Stimulated activated CD4-positive, alpha-beta T cell treated with anti-CD3 and anti-CD28 coated beads, TNF-alpha, amount 100 ng/mL, for 4 hours (primary cell): ENCODE measurements around the gene HS2ST1.

Source experiments
- DNase-seq, 3 experiments: peaks; one replicate each; pipeline ENCODE4 v3.0.0-alpha.2; 2020; ENCODE audit warnings: low read depth in 3 of 3

Gene HS2ST1

DNA sequence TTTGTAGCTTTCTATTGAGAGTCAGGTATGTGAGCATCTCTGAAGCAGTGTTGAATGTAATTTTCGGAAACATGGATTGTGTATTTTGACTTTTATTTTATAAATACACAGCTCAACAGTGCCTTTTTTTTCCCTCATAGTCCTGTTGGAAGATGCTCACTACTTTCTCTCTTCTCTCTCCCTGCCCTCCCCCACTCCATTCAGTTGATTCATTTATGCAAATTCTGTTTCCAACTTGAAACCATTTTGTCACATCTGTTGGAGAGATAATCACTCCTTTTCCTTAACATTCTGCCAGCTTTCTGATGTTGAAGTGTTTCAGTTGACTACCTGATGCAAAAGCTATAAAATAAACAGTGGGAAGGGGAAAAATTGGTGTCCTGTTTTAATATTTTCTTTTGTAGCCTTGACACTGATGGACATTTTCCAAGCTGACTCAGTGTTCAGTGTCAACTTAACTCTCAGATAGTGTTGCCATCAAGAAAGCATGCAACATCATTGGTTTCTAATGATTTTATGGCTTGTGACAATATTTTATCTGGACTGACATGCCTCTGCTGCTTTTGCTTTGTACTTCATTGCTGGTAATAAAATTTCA is 194.5 kb downstream of the HS2ST1 start:
- no peak for DNase-seq

DNA sequence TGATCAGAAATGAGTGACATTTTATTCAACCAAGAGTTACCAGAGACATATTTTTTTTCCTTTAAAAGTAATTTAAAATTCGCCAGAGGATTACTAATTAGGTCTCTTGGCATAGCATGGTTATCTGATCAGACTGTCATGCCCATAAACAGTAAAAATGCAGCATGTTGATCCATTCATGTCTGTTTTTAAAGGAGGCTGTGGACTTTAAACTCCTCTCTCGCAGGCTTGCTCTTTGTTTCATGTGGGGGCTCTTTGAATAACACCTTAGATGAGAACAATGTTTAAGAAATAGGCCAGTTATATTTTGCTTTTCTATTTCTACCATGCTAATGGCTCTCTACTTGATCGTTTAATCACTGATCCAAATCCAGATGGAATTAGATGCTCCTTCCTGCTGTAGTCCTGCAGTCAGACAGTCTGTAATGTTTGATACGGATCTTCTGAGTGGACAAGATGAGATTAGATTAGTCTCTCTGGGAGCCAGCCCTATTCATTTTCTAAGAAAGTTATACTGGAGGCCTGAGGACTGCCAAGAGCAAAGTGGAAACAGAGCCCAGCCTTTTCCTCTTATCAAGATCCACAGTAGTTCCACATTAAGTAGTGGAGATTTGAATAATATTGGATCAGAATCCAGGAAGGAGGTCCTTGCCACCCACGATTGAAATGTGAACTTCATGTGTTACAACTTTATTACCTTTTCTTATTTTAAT is 197.4 kb downstream of the HS2ST1 start:
- no peak for DNase-seq

DNA sequence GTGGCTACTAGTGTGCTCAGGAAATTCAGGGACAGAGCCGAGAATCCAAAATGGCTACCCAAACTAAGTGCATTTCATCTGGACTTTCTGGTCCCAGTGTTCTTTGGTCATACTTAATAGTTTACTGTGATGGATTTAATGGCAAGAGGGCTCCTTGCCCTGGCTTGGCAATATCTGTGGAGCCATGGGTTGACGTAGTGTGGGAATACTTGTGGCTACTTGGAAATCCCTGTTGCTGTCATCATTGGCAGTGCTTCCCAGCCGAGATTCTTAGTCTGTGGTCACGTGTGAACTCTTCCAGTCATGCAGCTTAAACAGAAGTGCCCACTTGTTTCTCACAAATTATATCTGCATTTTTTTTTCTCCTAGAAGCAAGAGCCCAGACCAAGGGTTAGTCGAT is 198.9 kb downstream of the HS2ST1 start:
- DNase-seq: no peak

DNA sequence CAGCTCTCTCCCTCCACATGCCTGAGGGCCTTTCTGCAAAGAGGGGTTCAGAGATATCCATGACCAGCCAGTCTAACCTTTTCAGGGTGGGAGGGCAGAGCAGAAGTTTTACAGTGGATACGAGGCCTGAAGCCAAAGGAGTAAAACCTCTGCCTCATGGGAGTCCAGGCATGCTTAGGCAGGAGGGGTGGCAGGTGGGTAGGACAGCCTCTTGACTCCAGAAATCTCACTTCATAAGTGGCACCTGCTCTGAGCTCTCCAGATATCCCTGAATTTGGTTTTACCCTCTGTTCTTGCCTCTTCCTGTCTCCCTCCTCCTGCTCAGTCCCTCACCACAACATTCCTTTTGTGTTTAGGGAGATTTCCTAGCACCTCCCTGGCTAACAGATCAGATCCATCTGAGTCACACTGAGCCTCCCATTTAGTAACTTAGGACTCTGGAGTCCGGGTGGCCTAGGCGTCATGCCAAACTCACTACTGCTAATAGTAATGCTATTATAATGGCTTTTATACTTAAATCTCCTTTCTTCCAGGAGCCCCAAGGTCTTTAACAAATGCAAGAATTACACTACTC is 201.0 kb downstream of the HS2ST1 start:
- no peak for DNase-seq

DNA sequence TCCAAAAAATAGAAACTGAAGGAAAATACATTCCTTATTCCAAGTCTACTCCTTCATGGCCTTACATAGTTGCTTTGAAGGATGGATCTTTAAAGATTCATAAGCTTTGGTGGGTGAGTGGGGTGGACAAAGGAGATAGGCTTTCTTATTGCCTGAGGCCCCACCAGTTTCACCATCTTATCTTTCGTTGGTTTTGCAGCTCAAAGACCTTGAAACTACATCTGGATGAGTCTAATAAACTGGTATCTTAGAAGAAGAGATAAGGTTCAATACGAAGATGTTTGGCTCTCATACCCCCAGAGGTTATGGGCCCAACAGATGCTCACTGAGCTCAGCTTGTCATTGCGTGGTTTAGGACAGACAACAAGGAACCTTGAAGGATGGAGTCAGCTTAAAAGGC is 201.5 kb downstream of the HS2ST1 start:
- no peak for DNase-seq

DNA sequence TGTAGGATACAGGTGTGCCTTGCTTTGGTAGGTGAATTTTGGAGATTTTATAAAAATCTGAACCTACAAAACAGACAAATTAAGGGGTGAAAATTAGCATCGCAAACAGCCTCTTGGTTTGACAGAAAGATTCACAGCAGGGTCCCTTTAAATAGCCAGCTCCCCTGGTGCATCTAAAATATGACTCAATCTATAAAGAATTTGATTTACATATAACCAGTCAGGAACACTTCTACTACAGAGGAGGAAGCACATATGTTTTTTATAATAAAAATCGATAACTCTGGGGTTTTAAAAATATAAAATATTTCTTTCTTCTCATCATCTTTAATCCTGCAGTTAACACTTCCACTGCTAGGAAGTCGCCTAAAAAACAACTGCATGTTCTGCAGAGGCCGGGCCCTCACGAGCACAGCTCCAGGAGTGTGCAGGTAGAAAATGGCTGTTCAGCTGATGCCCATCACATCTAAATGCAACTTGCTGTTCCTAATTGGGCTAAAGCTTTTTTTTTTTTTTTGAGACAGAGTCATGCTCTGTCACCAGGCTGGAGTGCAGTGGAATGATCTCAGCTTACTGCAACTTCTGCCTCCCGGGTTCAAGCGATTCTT is 203.4 kb downstream of the HS2ST1 start:
- DNase-seq: no peak

DNA sequence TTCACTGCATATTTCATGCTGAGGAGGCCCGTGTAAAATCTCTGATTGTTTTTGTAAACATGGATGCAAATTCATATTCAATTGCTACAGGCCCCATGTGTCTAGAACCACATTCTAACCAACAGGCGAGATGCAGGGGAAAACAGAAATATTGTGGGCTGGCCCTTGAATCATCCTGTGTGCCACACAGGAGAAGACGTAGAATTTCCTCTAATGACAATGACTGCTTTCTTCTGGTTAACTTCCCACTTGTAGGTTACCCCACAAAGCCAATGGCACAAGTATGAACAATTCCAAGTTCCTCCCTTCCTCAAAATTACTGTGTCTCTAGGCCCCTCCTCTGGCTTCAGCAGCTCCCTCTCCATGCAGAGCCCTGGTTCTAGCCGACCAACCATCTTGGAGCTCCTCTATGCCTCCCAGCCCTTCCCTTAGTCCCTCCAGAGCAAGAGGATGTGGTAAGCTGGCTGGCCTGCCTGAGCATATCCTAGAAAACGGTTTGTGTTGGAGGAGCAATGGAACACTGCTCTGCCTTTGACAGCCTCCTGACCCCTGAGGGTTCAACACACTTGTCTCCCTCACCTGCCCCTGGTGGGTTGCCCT is 205.2 kb downstream of the HS2ST1 start:
- DNase-seq: no peak

DNA sequence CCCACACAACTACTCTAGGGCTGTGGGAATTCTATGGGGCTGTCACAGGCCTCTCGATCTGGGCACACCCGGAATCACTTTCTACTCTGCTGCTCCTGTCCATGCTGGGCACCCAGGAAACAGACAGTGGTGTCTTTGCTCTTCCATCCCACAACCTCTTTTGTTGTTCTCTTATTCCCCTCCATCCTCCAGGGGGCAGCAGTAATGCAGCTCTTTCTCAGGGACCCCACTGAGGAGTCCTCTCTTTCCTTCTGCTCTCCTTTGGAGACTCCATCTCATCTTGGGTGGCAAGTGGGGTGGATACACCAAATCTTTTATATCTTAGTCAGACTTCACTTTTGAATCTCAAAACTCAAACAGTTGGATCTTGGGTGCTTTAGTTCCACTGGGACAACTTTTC is 206.3 kb downstream of the HS2ST1 start:
- no peak for DNase-seq

DNA sequence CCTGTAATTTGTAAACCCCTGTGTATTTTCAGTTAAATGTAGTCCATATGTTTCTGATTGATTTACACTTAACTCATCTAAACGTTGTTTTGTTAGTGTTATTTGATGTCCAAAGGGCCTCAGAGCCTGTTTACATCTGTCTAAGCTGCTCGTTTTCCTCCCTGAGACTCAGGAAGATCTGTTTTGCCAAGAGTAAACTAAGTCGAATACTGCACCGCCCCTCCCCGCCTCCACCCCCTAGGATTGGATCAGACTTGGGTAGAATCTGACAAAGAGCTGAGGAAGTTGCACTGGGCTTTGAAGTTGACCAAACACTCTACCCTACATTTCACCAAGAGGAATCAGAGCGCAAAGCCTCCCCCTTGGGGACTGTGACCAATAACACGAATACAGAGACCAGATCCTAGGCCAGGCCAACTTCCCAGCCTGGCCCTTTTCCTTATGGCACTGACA is 207.3 kb downstream of the HS2ST1 start:
- DNase-seq: no peak

DNA sequence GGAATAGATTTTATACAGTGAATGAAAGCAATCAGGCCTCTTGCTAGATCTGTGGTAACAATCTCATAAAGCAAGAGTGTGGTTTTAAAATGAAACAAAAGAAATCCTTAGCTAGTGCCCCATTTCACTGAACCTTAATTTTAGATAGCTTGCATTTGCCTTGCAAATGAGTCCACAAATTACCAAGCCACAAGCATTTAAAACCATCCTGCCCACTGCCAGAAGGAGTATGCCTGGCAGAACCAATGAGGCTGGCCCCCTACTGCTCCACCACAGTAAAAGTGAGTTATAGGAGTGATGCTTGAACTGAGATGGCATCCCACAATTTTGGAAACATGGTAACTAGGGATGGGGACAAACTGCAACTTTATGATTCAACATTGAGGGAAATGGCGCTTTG is 207.8 kb downstream of the HS2ST1 start:
- no peak for DNase-seq

DNA sequence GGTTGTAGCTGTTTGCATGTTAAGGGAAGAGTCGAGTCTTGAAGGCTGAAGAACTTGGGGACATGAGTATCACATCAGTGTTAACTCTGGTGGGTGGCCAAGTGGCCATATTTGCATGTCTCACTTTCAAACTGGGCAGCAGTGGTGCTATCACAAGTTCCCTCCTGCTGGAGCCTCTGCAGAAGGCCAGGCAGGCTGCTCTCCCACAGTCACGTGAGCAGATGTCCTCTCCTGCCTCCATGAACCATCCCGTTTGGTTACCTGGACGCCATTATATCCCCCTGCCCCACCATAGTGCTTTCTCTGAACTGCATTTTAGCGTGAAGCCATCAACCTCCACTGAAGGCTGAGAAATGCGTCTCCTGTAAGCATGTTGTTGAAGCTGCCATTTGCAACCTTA is 209.2 kb downstream of the HS2ST1 start:
- no peak for DNase-seq

DNA sequence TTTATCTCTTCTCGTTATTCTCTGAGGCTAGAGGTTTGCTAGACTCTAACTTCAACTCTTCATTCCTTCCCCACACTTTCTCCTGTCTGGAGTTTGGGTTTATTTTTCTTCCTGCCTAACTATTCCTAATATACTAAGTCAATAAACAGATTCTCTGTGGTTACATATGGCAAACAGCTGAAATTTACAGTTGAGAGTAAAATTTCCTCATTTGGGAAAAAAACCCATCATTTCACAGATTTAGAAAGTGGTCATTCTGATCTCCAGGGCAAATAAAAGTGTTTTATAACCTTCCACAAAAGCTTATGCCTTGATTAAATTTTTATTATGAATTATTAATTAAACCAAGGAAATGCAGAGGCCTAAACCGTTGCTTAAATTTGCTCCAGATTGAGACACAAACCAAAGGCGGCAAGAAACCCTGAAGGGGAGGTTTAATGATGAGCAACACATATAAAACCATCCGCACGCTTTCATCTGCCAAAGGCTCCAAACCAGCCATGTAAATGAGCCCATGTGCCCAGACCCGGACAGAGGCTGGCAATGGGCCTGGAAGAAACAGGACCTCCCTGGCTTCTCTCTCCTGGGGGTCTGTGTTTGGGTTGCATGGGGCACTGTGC is 212.6 kb downstream of the HS2ST1 start:
- no peak for DNase-seq

DNA sequence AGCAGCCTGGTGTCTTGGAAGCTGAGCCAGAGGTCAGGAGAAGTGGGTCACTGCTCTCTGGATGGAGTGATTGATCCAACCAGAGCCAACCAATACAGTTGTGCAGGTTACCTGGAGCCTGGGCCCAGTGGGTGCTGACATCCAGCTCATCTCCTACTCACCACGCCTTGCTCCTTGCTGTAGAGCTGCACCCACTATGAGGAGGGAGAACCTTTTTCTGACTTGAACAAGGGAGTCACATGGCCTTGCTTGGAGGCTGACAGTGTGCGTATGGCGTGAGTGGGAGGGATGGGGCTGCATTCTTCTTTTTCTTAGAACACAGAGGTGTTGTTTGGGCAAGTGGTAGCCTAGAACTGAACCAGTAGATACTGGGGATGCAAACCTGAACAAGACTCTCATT is 213.1 kb downstream of the HS2ST1 start:
- no peak for DNase-seq

DNA sequence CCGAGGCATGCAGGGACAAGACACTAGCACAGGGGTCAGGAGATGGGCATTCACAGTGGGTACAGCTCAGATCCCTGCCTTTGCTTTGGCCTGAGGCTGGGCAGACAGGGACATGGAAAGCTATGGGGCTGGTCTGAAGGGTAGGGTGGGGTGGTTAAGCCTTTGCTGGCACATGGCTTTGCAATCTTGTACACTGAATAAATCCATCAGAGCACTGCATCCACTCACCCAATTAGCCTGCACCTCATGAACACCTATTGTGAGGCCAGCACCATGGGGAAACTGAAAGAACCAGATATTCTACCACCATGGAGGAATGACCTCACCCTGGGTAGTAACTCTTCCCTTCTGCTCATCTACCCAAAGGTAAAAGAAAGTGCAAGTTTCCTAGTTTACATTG is 214.6 kb downstream of the HS2ST1 start:
- DNase-seq: no peak

DNA sequence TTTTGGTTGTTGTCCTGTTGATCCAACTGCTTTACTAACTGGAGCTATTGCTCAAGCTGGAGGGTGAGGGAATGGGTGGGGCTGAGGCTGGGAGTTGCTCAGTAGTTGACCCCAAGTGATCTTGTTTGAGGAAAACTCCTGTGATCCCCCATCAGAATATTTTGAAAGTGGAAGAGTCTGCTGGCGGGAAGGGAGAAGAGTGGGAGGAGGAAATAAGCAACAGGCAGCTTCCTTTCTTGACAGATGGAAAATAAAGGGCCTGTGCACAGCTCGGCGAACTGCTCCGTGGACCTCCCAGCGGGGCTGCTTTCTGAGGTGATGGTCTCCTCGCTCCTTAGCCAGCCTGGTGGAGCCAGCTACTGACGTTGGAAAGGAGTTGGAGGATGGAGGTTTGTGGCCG is 215.2 kb downstream of the HS2ST1 start:
- DNase-seq: no peak

DNA sequence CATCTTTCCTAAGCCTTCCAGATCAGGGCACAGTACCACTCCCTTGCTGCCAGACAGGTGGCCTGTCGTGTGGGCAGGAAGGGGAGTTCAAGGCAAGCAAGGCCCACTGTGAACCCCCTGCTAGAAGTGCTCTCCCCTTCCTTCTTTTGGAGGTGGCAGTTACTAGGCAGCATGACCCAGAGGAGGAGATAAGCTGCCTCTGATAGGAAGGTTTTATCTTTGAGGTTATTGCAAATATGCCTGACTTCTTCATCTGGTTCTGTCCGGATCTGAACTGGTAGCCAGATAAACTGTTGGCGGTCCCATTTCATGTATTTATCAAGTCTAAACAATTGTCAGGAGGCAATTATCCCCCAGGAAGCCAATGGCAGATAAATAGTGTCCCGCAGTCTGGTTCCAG is 216.0 kb downstream of the HS2ST1 start:
- no peak for DNase-seq

DNA sequence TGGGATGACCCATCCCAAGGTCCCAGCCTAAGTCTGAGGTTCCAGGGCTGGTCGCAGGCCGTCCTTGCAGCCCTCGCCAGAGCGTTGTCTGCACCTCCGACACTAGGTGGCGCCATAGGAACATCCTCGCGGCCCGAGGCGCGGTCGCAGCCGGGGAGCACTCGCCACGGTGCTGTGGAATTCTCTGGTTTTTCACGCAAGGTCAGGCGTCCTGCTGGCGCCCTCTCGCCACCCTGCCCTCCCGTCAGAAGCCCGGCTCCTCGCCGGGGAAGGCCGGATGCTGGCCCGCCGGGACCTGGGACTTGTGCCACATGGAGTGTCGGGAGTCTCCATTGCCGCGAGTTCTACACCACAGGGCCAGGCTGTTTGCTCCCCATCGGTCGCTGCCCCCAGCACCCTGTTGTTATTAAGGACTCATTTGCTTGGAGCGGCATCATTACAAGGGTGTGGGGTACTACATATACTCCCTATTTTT is 217.4 kb downstream of the HS2ST1 start:
- peak; percentile 46 to 56 (median 48) for DNase-seq

DNA sequence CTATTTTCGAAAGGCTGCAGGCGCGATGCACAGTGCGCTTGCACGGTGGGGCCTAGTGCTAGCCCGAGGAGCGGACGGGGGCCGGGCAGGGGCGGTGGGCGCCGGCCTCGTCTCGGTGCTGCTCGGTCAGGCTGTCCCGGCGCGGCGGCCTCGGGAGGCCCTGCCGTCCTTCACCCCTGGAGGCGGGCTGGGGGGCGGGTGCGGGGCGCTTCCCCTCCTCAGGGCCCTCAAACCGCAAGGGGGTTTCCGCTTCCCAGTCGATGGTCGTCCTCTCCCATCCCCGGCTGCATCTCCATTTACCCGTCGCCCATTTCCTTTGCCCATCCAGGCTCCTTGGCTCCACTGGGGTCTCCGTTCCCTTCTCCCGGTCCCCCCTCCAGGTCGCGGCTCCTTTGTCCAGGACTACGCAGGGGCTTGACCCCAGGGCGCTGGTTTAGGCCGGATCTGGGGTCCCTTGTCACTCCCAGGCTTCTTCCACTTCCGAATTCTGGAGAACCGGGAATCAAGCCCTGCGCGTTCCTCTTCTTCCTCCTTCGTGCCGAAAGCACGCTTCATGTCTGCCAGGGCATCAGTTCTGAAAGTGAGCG is 217.9 kb downstream of the HS2ST1 start:
- DNase-seq: no peak

DNA sequence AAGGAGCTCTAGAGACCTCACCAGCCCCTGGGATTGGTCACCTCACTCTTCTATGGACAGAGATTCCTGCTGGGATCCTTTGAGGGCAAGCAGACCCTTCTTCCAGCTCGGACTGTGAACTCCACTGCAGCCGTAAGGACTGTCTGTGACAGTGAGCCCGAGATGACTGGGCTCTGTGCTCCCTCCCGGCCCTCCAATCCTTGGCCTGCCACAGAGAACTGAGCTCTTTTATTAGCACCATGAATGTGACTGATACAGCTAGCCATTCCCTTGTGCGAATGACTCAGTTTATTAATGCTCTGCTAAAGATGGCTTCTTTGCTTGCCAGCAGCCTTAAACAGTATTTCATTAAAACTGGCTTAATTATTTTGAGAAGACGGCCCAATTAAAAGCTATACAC is 219.6 kb downstream of the HS2ST1 start:
- no peak for DNase-seq

DNA sequence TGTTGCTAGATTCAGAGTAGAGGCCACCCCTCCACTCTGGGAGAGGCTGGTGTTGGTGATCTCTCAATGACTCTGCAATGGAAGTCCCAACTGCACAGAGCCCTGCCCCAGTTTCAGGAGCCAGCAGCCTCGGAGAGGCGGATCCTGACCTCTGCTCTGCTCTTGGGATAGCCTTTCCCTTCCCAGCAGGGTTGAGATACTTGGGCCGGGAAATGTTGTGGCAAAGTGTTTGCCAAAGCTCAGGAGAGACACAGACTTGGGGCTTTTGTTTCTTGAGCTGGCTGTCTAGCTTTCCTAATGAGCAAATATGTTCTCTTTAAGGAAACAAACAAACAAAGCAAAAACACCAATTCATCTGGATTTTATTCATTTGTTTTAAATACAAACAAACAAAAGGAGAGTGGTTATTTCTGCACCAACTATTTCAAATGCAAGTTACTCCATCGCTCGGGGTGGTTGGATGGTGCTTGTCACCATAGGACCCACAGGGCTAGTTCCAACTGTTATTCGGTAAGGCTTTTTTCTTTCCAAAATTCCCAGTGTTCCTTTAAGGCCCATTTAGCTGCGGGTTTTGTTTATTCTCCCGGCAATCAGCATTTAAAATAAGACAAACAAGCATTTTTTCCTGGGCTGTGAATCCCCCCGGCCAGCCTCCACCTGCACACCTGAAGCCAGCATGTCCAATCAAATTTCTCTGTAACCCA is 220.3 kb downstream of the HS2ST1 start:
- DNase-seq: no peak

DNA sequence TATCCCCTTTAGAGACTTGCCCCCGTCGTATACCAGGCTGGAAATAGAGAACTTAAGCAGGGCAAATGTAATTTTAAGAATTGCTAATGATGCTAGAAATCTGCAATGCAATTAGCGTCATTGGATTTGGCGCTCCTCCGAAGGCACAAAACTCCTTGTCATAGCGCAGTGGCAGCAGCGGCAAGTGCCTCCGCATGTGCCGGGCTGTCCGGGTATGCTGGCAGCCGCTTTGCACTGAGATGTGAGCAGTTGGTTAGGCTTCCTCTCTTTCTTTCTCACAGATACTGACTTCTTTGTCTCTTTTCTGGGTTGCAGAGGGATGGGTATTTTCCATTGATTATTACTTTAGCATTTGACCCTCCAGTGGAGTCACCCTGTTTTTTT is 220.9 kb downstream of the HS2ST1 start:
- no peak for DNase-seq
